ENCODE results near the gene GDF15.

Gene GDF15

GRCh38 chr19:18430417-18431144 lies 44.6 kb downstream of the GDF15 start:
- no peak for DNase-seq (ENCODE audit: low read depth in 2 of 2)

- DNase-seq (ENCODE audit: low read depth in 2 of 2), result no peak
Observed at GRCh38 chr19:18431351-18432197, 45.6 kb downstream of the GDF15 start.

GRCh38 chr19:18432275-18433014 lies 46.5 kb downstream of the GDF15 start:
- DNase-seq (ENCODE audit: low read depth in 2 of 2), result no peak

GRCh38 chr19:18433015-18433691 lies 47.2 kb downstream of the GDF15 start:
- no peak for DNase-seq (ENCODE audit: low read depth in 2 of 2)

- DNase-seq (ENCODE audit: low read depth in 2 of 2), result no peak
Observed at GRCh38 chr19:18433735-18434398, 47.9 kb downstream of the GDF15 start.

GRCh38 chr19:18434411-18435175 lies 48.6 kb downstream of the GDF15 start:
- no peak for DNase-seq (ENCODE audit: low read depth in 2 of 2)

- no peak for DNase-seq (ENCODE audit: low read depth in 2 of 2)
Observed at GRCh38 chr19:18435178-18435841, 49.4 kb downstream of the GDF15 start.

GRCh38 chr19:18435842-18436670 lies 50.1 kb downstream of the GDF15 start:
- no peak for DNase-seq (ENCODE audit: low read depth in 2 of 2)

- DNase-seq (ENCODE audit: low read depth in 2 of 2), result peak in 1 of 2 donors; percentile 50
Observed at GRCh38 chr19:18436671-18437490, 50.9 kb downstream of the GDF15 start.

GRCh38 chr19:18437491-18438330 lies 51.8 kb downstream of the GDF15 start, which contains the start of gene ISYNA1:
Gene ISYNA1, minus strand, starts transcription at chr19:18438133. Its CDS starts 154 bp downstream, at chr19:18437979.
- no peak for DNase-seq (ENCODE audit: low read depth in 2 of 2)

GRCh38 chr19:18438331-18439024 lies 52.5 kb downstream of the GDF15 start:
- no peak for DNase-seq (ENCODE audit: low read depth in 2 of 2)
